ENCODE results near the gene TMEM115.

The TMEM115 gene

DNA sequence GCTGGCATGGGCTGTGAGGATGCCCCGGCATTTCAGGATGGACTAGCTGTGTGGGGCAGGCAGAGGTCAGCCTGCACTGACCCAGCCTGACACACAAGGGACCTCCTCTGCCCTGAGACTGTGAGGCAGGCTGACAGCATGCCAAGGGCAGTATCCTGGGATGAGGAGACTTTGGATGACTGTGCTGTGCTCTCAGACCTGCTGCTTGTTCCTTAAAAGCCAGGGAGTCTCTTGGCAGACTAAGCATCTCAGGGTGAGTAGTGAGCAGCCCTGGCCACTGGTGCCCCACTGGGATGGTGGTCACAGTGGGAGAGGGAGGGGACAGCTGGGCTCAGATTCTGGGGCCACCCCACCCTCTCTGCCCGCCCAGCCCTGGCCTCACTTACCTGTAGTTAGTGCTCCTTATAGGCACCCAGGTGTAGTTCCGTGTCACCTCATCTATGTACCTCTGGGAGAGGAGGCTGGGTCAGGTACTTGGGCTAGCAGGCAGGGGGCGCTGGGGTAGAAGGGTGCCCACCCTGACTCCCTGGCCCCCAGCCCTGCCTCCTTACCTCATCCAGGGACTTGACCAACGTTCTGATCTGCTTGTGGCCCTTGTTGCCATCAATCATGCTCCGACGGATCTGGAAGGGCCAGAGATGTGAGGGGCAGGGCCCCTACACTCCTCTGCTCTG is 16.1 kb upstream of the TMEM115 start:
- no peak for DNase-seq

DNA sequence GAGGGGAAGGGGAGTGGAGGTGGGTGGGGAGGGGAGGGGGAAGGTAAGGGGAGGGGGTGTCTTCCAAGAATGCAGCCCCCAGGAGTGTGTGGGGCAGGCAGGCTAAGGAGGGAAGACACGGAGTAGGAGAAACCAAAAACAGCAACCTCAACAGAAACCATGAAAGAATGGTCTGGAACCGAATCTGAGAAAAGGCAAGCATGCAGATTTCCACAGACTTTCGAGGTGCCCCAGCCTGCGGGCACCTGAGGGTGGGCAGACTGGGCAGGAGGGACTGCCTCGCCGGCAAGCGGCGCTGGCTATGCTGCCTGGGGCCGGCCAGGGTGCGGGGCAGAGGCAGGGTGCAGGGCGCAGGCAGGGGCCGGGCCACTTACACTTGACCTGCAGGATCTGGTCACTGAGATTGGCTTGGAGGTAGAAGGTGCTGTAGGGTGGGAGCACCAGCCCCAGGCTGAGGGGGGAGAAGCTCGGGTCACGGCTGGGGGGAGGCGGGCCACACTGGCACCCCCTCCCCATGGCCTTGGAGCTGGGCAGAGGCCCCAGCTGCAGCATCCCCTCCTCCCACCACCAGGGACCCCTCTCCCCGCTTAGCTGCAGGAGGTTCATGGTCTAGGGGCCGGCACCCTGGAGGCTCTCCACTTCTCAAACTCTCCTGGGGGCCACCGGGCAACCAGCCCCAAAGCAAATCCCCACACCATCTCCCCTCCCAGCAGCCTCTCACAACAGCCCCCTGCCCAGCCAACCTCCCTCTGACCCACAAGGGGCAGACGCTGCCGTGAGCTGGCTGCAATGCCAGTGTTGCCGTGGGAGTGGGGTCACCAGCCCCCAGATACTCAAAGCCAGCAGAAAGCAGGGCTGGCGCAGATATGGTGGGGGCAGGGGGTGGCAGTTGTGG is 15.3 kb upstream of the TMEM115 start:
- no peak for DNase-seq

DNA sequence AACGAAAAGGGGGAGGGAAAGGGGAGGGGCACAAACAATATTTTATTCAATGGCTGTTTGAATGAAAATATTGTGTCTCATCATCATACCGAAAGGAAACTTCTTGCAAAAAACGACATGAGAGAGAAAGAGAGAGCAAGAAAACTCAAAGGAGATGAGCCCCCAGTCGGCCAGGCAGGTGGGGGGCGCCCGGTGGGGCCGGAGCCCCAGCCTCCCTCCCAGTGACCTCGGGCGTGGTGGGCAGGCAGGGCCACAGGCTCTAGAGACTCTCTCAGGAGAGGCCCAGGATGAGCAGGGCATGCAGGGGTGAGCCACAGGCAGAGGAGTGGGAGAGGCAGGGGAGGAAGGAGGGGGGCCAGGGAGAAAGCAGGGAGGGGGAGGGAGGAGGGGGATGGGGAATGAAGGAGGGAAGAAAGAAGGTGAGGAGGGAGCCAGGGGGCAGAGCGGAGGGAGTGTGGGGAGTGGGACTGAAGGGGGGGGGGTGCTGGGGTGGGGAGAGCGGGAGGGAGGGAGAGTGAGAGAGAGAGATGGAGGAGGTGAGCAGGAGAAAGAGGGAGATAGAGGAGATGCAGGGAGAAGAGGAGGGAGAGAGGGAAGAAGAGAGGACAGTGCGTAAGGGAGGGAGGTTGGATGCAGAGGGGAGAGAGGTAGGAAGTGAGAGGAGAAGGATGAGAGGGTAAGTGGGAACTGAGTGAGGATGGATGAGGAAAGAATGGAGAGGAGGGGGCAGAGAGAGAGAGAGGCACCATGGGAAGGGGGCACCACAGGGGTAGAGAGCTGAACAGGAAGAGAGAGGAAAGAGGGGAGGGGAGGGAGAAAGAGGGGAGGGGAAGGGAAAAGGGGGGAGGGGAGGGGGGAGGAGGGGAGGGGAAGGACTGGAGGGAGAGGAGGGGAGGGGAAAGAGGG is 14.1 kb upstream of the TMEM115 start:
- no peak for DNase-seq

DNA sequence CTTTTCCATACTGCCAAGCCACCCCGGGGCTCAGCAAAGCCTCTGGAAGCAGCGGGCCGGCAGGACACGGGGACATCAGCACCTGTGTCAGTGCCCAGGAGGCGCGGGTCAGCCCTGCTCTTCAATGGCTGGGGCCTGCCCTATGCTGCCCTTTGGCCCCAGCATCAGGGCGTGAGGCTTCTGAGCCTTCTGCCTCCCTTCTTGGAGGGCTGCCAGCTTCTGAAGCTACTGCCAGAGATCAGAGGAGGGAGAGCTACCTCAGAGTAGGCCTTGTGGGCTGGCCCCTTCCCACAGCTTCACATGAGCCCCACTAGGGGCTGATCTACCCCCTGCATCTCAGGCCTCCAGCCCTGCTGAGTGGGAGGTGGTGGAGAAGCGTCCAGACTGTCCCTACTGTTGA is 13.0 kb upstream of the TMEM115 start:
- no peak for DNase-seq

DNA sequence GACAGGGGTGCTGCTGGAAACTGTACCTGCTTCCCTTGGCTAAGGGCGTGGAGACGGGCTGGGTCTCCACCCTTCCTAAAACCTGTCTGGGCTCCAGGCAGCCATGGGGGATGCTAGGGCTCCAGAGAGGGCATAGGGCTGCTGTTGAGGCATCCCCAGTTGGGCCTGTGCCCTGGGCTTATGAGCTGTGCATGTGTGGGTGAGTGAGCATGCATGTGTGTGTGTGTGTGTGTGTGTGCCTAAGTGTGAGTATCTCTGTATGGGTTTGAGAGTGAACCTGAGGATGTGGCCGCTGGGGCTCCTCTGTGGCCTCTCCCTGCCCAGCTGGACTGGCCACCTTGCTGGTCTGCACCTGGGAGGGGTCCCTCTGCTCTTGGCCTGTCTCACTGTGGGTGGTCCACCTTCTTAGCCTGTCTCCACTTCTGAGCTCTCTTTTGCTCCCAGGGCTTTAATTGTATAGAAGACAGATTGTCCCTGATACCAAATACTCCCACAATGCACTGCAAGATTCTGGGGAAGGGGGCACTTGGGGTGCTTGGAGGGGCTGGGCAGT is 11.9 kb upstream of the TMEM115 start:
- no peak for DNase-seq

DNA sequence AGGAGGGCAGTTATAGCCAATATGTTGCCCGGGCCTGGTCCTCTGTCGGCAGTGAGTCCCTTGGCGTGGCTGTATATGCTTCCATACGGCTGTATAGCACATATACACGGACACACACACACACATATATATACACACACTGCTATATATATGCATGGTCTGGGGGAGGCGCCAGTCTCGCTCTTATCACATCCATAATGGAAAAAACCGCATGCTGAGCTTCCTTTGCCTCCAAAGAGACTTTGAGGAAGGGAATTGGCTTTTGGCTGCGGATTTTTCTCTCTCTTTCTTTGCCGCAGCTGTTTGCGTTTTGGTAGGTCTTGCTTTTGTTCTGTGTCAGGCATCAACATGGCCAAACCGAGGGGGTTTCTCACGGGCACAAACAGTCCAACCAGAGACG is 11.3 kb upstream of the TMEM115 start:
- no peak for DNase-seq

DNA sequence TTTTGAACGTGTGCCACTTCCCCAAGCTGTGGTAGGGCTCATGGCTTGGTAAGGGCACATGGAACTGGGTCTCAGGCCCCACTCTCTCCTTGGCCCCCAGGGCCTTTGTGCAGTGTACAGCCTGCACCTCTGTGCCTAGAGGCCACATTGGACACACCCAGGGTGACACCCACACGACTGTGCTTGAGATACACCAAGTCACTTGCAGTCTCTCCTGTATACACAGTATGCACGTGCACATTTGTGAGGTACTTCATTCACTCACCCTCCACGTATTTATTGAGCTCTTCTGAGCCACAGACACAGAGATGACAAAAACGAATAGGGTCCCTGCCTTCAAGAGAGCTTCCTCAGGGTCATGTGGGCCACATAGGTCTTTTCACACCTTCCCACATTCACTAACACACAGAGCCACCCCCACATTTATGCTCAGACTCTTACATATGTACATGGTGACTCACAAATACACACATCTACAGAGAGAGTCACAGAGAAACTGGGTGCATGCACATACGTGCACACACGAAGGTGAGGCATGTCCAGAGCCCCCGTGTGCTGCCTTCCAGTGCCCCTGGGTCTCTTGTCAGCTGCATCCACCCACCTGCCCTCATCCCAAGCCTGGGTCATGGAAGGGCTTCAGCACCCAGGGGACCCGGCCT is 9.8 kb upstream of the TMEM115 start:
- DNase-seq: no peak

DNA sequence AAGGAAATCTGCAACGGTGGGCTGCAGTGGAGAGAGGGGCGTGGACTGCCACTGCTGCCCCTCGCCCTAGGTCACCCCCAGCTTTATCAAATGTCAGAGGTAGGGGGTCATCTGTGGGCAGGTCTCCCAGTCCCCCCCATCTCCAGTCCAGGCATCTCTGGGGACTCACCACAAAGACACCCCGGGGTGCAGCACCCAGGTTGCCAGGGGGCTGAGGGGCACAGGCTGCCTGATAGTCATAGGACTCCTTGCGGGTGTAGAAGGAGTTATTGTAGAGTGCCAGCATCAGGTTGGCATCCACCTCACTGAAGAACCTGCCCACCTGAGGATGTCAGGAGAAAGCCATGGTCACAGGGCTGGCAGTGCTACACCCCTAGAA is 6.5 kb upstream of the TMEM115 start:
- DNase-seq: no peak

DNA sequence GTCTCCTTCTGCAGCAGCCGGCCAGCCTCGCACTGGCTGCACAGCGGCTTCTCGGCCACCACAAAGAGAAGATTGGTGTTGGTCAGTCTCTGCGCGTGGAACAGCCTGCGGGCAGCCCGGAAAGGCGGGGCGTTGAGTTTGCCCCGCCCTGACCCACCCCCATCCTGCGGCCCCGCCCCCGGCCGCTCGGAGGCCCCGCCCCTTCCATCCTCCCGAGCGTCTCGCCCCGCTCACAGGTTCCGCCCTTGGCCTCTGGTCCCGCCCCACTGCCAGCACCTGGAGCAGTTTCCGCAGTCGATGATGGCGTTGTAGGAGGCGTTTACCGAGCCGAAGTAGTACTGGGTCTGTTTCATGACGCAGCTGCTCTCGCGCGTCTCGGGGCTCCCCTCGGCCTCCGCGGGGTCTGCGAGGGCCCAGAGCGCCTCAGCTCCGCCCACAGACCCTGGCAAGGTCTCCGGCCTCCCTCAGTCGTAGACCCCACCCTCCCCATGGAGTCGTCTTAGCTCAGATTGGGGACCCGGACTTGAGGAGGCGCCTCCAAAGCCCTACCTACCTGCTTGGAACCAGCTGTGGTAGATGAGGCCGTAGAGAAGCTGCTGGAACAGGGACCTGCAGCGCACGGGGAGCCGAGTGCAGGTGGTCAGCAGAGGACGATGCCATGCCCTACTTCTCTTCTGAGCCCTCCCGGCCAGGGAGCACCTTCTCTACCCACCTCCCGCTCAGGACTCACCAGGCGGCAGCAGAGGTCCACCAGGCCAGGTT is 5.9 kb upstream of the TMEM115 start:
- peak; percentile 95 for DNase-seq

DNA sequence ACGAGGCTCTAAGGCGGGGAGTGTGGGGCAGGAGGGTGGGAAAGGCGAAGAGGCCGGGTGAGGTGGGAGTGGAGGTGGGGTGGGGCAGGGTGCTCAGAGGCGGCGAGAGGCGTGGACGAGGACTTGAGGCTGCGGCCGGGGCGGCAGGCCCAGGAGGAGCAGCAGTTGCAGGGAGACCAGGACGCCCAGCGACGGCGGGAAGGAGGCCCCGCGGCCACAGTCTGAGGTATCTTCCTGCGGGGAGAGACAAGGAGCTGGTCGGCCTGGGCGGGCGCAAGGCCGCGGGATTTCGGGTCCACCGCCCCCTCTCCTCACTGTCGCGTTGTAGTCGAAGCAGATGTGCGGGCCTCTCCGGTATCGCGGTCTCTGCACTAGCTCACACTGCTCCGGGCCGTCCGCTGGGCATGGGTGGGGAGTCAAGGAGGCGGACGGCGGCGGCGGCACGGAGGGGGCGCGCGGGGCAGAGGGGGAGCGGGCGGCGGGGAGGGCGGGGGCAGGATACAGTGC is 5.3 kb upstream of the TMEM115 start:
- no peak for DNase-seq

DNA sequence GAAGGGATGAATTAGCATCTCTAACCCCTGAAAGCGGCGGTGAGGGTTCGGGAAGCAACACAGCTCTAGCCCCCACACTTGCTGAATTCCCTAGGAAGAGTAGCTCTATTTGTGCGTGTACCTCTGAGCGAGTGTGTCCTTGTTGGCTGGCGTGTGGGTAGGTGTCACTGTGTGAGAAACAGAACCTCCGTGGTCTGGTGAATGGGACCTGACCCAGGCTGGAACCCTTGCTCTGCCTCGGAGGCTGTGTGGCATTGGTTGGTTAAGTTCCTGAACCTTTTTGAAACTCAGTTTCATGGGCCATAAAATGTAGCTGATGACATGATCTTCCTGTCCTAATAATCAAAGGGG is 414 bp upstream of the TMEM115 start:
- no peak for DNase-seq

DNA sequence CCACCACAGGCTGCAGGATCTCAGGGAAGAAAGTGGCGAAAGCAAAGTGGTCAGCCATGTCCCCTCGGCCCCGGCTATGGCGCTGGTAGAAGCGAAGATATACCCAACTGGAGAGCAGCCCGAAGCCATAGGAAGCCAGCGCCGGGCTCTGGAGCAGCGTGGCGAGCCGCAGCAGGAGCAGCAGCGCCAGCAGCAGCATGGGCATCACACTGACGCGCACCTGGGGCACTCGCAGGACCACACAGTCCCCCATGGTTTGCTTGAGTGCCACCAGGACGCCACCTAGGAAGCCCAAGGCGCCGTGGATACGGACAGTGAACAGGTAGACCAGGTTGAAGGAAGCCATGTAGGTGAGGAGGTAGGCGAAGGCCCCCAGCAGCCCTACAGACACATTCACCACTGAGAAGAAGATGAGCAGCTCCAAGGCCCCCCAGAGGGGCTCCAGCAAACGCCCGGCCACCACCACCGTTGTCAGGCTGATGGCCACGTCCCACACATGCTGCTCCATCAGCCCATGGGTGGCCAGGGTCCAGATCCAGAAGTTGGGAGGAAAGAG is 888 bp downstream of the TMEM115 start:
- no peak for DNase-seq

DNA sequence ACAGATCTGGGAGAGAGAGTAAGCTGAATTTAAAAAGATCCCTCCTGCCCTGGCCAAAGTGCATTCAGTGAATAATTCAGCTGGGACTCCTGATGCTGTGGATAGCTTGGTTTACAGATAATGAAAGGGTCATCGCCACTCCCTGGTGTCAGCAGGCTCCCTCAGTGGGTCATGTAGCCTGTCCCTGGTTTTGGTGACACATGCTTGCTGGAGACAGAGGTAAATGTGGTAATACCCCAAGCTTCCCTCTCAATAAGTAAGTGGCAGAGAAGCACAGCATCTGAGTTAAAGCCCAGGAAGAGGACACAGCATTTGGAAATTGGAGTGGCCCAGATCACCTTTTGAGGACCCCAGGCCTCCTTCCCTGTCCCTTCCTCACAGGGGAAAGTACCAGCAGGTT is 1.8 kb downstream of the TMEM115 start:
- no peak for DNase-seq

DNA sequence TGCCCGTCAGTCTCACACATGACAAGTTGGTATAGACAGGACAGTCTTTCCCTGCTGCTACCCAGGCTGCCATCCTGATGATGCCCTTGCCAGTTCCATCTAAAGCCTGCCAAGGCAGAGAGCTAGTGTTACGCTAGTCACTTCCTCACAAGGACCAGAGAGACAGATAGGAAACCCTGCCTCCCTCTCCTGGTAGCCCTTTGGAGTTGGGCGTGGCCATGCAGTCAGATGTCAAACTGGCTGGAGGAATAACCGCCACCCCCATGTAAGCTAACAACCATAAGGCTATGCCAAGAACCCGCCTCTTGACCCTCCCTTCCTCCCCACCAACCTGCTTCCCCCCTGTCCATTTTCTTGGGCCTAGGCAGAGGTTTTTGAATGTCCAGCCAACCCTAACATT is 2.8 kb downstream of the TMEM115 start:
- no peak for DNase-seq

DNA sequence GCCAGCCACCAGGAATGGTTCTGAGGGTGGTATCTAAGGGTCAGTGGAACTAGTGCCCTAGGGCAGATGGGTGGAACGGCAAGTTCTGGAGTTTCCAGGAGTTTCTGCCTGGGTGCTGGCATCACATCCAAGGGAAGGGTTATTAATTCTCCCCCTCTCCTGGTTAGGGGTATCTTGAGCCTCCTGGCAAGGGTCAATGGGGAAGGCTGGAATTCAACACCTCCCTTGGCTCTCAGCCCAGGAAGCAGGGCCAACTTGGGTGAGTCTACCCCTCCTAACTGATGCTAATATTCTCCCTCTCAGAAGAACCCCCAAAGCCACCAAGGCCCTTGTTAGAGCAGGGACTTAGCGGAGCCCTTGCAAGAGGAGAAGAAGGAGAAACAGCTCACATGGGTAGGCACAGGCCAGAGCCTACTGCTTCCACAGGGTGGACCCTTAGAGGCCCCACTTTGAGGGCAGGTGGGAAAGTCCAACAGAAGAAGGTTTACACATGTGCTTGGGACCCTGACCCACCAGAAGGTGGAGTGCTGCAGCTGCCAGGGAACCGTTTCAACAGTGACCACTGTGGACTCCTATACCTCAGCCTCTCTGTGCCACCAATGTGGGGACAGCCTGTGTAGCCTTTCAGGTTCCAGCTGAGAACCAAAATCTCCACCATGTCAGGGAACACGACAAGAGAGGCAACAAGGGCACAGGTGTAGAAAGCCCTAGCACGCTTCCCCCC is 3.3 kb downstream of the TMEM115 start:
- no peak for DNase-seq

DNA sequence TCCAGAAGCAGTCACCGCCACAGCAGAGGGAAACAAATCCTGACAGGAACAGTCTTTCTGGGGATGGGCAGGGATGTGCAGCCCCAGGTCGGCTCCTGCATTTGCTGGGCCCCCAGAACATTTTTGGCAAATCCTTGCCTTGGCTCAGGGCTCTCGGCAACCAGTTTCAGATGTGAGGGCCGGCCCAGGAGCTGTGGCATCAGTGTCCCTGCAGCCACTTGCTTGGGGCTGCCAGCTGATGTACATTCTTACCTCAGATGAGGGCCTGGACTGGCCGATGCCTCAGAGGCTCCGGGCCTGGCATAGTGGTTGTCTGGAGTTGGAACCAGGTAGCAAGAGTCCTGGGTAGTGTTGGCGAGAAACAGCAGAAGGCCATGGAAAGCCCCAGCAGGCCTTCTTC is 4.5 kb downstream of the TMEM115 start:
- DNase-seq: no peak

DNA sequence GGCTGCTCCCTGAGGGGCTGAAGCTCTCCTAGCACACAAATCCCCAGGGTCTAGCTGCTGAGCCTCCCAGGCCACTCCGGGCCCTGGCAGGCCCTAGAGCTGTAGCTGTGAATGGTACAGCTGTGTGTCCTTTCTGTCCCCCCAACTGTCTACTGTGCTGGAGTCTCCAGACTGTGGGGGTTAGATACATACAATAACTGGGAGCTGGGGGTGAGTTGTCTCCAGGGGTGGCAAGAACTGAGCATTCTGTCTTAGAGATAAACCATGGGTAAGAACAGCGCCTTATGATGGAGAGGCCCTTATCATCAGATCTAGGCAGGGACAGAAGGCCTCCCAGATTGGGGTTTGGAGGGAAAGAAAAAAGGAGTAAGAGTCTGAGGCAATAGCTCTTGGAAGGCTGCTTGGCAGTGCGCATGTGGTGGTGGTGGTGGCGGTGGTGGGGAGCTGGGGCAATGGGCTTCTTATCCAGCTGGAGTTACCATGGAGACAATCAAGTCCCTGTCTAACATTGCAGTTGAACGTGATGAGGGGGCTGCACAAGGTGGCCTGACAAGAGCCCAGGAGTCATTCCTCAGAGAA is 5.0 kb downstream of the TMEM115 start:
- no peak for DNase-seq

DNA sequence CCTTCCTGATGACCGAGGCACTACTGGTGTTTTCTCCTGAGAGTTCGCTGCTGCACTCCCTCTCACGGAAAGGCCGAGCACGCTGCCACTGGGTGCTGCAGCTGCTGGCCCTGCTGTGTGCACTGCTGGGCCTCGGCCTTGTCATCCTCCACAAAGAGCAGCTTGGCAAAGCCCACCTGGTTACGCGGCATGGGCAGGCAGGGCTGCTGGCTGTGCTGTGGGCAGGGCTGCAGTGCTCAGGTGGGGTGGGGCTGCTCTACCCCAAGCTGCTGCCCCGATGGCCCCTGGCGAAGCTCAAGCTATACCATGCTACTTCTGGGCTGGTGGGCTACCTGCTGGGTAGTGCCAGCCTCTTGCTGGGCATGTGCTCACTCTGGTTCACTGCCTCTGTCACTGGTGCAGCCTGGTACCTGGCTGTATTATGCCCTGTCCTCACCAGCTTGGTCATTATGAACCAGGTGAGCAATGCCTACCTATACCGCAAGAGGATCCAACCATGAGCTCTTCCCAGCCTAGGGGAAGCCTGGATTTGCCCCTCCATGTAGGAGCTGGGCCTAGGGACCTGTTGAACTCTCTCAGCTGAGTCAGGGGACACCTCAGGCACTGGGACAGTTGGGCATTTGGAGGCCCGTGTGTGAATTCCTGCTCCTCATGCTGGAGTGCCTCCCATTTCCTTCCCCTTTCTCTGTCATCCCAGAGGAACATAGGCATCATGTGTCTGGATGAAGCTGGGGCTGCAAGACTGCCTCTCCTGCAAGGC is 5.9 kb downstream of the TMEM115 start:
- no peak for DNase-seq

DNA sequence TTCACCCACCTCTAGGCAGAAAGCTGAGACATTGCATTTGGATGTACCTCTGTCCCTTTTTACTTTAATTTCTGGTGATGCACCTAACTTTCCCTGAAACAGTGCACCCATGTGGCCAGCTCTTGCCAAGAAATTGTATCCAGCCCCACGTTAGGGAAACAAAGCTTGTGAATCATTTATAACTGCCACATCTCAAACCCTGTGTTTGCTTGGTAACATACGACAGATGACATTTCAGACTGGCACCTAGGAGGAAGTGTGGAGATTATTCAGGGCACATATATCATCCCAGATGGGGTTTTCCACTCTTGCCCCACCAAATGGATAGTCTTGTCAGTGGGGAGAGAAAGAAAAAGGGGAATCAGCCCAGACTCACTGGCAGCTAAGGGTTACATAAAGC is 6.5 kb downstream of the TMEM115 start:
- DNase-seq: no peak

DNA sequence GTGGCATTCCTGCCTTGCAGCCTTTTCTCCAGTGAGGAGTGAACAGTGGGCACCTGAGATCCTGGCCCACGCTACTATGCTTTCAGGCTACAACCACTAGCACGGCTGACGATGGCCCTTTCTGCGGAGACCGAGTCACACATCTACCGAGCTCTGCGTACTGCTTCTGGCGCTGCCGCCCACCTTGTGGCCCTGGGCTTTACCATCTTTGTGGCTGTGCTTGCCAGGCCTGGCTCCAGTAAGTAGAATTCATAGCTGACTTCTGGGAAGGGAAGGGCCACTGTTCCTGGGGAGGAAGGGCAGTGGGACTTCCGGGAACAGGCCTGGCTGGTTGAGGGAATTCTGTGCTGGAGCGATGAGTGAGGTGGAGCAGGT is 8.0 kb downstream of the TMEM115 start:
- no peak for DNase-seq
